DLD1 (cell line): Measurements from ENCODE around the gene FAM237B.

Source experiments
- in situ Hi-C: cut with HindIII; loops from 2 replicates; pipeline ENCODE4 v1.10.0; 2017; ENCODE audit warnings: low sequenced_read_pairs

The FAM237B gene

DNA sequence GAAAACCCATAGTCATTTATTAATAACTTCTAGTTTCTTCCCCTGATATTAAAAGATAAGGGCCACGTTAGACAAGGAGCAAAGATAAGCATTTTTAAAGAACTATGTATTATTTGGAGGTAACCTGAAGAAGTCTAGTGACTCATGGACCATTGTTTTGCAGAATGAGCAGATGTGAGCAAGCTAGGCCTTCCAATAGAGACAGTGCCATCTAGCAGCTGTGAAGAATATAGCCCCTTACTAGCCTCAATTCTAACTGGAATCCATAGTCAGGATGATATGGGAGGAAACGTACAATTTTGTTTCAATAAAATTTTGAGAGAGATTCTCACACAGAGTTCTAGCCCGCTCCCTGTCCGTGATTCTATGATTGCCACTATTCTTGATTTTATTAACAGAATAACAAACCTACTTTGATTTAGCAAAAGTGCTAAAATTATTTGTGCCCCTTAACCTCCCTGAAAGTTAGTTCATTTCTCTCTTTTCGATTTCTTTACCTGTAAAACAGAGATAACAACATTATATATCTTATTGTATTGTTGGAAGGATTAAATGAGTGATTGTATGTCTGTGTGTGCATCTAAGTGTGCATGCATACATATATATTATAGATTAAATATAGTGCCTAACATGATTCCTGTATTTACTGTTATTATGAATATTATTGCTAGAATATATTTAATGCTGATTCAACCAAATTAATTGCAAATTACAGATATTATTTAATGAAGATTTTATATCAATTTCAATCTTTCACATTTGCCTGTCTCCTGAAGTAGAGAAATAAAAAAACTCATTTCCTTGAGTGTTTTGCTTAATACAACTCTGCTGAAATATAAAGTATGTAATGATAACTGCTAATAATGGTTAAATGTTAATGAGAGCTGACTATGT, 22.7 kb downstream of the FAM237B start:
- in situ Hi-C loops: no loop called here

DNA sequence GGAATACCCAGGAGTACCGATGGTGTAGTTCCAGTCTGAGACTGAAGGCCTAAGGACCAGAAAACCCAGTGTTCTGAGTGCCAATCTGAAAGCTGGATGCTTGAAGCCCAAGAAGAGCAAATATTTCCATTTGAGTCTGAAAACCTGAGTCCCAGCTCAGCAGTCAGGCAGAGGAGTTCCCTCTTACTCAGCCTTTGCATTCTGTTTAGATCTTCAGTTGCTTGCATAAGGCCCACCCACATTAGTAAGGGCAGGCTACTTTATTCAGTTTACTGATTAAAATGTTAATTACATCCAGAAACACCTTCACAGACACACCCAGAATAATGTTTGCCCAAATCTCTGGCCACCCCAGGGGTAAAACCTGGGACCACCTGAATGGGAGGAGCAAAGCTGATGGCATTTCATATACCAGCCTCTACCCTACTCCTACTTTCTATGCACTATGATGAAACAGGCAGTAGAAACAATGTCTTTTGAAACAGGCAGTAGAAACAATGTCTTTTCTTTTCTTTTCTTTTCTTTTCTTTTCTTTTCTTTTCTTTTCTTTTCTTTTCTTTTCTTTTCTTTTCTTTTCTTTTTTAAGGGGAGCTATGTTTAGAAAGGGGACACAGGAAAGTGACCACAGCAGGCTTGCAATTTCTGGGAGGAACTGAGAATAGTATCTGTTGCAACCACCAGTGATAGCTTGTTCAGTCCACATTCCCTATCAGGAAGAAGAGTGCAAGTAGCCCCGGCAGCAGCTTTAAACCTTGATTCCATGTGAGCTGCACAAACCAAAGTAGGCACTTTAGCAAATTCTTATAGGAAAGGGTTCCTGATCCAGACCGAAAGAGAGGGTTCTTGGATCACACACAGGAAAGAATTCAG, 30.6 kb downstream of the FAM237B start:
- in situ Hi-C loops: no loop called here

DNA sequence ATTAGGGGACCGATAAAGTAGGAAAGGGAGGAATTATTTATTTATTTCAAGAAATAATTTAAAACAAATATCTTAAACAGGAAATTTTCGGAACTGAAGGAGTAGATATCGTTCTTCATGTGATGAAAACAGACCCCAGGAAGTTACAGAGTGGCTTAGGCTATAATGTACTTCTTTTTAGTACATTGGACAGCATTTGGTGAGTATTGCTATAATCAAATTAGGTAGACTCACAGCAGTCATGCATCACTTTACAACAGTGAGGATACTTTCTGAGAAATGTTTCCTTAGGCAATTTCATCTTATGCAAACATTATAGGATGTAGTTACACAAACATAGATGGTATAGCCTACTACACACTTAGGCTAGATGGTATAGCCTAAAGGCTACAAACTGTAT, 33.0 kb downstream of the FAM237B start:
- in situ Hi-C loops: no loop called here

DNA sequence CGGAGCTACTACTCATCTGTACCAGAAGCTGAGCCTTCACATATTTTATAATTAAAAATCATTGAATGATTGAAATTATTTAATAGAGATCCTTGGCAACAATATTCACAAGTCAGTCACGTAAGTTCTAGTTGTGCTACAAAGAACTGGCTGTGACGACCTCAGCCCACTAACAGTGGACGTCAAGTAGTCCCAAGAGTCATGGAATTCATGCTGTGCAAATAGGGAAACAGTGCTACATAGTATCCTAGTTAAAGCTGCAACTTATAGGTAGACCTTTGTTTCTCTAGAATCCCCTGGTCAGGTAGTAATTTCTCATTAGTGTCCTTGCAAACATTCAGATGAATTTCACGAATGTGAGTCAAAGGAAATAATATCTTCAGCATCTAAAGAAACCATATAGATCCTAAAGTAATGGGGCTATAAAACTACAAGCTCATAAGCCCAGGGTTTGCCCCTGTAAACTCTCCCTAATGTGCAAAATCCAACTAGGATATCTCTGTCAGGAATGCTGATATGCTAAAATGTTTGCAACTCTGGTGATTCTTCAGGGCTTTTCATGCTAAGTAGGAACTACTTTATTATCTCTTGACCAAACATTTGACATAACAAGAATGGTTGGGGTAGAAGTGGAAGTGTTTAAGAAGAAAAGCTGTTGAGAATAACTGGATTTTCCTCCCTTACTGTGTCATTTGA, 44.9 kb downstream of the FAM237B start:
- in situ Hi-C loops: no loop called here

DNA sequence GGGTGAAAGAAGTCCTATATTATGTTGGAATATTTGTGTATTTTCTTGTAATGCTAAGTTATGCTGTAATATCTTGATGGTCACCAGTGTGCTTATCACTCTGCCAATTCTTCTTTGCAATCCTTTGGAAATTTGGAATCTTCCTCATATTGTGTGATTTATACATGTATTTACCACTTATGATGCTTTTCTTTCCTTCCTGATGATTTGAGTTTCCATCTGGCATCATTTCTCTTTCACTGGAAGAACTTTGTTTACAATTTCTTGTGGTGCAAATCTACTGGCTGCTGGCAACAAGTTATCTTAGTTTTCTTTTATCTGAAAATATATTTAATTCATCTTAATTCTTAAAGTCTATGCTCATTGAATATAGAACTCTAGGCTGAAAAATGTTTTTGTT, 46.9 kb downstream of the FAM237B start:
- in situ Hi-C loops: no loop called here

DNA sequence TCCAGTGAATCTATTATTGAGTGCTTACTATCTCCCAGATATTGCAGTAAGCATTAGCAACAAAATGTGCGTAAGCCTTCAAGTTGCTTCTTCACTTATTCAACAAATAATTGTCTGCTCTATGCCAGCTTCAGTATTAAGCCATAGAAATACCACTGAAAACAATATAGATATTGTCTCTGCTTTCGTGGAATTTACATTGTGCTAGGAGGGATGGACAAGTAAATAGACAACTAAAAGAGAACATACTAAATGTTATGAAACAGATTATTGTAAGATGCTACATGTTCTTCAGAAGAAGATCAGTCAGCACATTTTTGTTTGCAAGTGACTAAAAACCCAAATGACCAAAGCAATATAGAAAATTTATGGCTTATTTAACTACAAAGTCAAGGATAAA, 48.9 kb downstream of the FAM237B start:
- in situ Hi-C loops: no loop called here

DNA sequence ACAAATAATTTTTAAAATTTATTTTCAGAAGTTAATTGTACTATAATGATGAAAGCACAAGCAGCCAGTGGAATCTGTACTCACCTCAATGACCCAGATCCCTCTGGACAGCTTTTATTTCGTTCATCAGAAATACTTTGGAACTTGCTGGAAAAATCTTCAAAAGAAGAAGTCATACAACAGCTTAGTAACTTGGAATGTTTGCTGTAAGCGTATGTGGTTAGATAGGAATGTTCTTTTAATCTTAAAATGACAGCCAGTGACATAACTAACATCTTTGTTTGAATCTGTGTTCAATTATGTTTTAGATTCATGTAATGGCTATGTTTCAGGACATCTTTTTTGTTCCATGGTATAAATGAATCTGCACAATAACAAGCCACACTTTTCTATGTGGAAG, 49.4 kb downstream of the FAM237B start:
- in situ Hi-C loops: no loop called here

DNA sequence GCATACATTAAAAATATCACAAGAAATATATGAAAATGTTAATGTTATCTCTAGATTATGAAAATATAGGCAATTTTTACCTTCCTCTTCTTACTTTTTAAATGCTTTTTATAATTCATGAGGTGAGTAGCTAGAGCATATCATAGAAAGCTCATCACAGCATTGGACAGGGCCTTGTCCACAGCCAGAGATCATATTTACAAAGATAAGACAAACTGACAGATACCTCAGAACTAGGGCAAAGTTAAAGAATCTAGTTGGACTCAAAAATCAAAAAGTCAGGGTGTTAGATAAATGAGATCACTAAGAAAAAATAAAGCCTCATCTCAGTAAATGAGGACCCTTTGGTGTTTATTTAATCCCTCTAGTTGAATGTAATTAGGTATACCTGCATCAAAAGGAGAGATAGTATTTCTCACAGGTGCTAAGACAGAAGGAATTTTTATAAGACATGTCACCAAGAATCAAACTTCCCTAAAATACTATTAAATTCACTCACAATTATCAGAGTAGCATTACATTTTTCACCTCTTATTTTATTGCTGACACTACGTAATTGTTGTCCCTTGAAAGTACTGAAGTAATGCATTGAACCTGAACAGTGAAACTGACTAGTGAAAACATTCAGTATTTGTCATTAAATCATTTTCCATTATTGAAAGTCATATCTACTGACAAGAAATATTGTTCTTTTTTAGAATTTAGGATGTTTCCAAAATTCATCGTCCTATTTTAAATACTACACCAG, 50.5 kb downstream of the FAM237B start:
- in situ Hi-C loops: no loop called here

DNA sequence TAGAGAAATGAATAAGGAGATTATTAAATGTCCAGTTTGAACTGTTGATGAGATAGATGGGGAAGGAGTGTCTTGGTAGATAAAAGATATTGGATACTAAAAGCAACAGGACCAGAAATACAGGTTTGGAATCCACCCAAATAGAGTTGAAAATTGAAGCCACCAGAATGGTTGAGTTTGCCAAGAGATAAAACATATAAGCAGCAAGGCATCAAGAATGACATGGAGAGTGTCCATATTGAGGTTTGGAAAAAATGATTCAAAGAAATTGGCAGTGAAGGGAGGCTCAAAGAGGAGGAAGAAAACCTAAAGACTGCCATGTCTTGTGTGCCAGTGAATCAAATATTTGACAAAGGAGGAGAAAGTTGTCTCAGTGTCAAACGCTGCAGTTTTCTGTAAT, 51.9 kb downstream of the FAM237B start:
- in situ Hi-C loops: no loop called here

DNA sequence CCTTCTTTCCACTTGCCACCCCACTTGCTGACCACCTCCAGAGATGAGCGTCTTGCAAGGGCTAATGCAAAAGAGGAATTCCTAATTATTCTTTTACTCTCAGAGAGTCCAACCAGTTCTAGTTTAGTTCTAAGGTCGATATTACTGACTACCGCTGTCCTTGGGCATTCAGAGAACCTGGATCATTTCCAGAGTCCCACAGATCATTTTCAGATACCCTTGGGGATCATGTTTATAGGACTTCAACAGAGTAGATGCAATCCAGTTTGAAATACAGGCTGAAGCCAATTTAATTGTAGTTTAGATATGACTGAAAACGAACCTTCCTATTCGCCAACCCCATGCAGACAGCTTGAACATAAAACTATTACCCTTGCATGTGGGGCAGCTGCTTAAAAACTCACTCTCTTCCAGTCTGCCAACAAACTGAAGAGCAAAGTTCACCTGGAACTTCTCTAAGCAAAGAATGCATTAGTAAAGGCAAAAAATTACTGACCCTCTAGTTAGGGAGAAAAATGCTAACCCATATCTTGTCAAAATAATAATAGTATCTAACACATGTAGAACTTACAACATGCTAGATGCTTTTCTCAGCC, 53.7 kb downstream of the FAM237B start:
- in situ Hi-C loops: no loop called here

DNA sequence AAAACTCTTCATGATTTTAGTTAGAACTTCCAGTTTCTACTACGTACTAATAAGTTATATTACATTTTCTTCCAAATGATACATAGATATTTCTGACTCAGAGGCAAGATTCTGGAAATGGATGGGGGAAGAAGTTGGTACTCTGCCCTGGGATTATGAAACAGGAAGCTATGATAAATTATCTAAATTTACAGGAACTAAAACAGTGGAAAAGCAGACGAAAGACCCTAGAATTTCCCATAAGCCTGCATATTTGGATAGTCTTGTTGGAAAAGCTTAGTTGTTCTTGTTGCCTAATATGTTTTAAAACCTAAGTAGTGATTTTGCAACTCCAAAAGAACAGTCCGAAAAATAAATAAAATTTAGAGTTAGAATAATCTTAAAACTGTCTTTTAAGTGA, 54.3 kb downstream of the FAM237B start:
- in situ Hi-C loops: no loop called here
